SKM-1 (cell line): ENCODE results near the gene ATAD5.
A peak's percentile ranks its signal among the peaks of the same experiment; 100 is the strongest.
"Not testable (repeated sequence)": the region's sequence is repeated elsewhere in the genome, so short reads cannot be mapped to it uniquely, and the experiment has no call there.

Experiments
- DNase-seq: peaks from one replicate; lab custom pipeline; 2025; ENCODE audit not compliant: unreplicated experiment; lab: John Stamatoyannopoulos, UW

Gene ATAD5

GRCh38 chr17:30831663-30832437 lies at the start of gene ATAD5:
ATAD5 (plus strand) TSS chr17:30831966; CDS start chr17:30832348, 382 bp downstream.
- DNase-seq, result peak; percentile 73

GRCh38 chr17:30782206-30782605 lies 49.6 kb upstream of the ATAD5 start:
- no peak for DNase-seq

- no peak for DNase-seq
These were observed 42.8 kb upstream of the ATAD5 start for GRCh38 chr17:30788918-30789317.

DNA sequence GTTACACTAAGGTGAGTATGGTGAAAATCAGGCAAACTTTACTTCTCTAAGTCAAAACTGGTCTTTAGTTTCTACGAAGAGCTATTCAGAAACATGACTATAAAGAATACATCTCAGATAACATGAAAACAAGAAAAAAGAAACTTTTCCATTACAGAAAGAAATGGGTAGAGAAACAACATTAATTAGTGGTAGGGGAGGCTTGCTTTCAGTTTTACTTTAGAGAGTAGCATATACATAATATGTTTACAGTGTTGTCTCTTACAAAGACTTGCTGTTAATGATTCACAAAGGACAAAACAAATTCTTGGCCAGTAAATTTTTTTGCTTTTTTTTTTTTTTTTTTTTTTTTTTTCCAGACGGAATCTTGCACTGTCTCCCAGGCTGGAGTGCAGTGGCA lies 41.5 kb upstream of the ATAD5 start:
- no peak for DNase-seq

DNA sequence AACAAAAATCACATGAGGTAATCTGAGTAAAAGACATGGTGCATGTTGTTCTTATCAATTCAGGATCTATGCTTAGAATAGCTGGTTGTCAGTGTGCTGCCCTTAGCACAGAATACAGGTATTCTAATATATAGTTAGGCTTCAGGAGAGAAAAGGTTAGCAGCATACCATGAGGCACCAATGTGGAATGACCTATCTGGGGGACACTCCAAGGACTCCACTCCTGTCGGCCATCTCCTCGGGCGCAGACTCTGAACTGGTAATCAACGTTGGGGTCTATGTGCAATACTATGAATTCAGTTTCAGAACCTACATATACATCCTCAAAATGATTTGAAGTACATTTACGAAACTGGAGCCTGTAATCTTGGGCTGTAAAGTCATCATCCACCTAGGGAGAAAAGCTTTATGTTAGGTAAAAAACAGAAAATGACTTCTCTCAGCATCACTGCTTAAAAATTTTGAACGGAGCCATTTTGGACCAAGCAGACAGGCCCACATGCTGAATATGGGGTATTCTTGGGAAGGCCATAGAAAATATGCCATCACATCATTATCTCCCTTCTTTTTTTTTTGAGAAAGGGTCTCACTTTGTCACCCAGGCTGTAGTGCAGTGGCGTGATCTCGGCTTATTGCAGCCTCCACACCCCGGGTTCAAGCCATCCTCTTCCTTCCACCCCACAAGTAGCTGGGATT lies 38.3 kb upstream of the ATAD5 start:
- no peak for DNase-seq

GRCh38 chr17:30794372-30794771 lies 37.4 kb upstream of the ATAD5 start:
- no peak for DNase-seq

GRCh38 chr17:30796016-30796415 lies 35.8 kb upstream of the ATAD5 start:
- no peak for DNase-seq

DNA sequence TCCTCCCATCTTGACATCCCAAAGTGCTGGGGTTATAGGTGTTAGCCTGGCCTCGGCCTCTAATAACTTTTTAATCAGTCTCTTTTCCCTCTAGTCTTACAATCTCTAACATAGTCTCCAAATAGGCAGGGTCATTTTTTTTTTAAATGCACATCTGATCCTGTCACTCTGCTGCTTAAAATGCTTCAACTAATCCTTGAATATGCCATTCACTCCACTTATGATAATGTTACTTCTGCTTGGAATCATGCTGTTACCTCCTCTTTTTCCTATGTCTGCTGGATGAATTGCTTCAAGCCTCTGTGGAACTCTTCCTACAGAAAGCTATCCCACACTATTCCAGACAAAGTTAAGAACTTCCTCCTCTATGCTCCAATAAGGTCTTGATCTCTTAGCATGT lies 30.1 kb upstream of the ATAD5 start:
- no peak for DNase-seq

- no peak for DNase-seq
These were observed 25.8 kb upstream of the ATAD5 start for GRCh38 chr17:30805944-30806456.

- DNase-seq, result no peak
These were observed 23.9 kb upstream of the ATAD5 start for GRCh38 chr17:30807896-30808295.

DNA sequence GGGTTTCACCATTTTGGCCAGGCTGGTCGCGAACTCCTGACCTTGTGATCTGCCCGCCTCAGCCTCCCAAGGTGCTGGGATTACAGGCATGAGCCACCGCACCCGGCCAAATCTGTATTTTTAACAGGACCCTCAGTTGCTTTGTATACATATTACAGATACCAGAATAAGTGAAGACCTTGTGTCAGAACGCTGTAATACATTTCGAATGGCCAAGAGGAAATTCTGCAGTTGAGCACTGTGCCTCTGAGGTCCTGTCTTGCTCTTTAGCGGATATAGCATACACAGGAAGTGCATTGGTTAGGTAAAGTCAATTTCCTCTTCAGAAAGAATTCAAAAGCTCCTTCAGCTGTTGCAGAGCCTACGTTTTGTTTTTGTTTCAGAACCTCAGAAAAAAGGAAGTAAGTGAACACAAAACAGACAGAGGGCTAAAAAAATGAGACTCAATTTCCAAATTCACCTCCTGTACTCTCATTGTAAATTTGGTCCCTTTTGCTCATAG lies 22.9 kb upstream of the ATAD5 start:
- peak; percentile 94 for DNase-seq

- no peak for DNase-seq
These were observed 21.9 kb upstream of the ATAD5 start for GRCh38 chr17:30809867-30810266.

GRCh38 chr17:30812218-30813177 lies 19.3 kb upstream of the ATAD5 start:
- DNase-seq, result no peak

DNA sequence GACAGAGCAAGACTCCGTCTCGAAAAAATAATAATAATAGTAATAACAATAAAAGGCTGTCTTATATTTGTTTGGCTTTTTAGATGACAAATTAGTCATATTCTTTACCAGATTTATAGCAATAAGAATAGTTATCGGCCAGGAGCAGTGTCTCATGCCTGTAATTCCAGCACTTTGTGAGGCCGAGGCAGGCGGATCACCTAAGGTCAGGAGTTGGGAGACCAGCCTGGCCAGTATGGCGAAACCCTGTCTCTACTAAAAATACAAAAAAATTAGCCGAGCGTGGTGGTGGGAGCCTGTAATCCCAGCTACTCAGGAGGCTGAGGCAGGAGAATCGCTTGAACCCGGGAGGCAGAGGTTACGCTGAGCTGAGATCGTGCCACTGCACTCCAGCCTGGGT lies 17.5 kb upstream of the ATAD5 start:
- not testable (repeated sequence) for DNase-seq

GRCh38 chr17:30814860-30815259 lies 16.9 kb upstream of the ATAD5 start:
- DNase-seq, result not testable (repeated sequence)

GRCh38 chr17:30816165-30816564 lies 15.6 kb upstream of the ATAD5 start:
- no peak for DNase-seq

DNA sequence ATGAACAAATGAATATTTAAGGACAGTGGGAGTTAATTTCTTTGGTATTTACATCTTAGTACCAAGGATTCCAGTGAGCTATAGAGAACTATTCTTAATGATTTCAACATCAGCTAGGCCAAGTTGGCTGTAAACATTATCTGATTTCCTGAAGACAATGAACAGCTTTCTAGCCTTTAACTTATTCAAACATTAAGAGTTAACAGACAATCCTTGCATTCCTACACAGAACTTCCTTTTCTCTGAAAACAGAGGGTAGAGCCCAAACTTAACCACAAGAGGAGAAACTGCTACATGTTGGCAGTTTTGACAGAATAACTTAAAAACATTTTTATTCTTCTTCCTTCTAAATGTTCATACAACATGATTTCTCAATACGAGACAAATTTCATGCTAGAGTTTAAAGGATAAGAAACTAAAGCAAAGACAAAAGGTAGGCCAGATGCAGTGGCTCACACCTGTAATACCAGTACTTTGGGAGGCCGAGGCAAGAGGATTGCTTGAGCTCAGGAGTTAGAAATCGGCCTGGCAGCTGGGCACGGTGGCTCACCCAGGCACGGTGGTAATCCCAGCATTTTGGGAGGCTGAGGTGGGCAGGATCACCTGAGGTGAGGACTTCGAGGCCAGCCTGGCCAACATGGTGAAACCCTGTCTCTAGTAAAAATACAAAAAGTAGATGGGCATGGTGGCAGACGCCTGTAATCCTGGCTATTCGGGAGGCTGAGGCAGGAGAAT lies 11.6 kb upstream of the ATAD5 start:
- no peak for DNase-seq

- DNase-seq, result no peak
These were observed 9.7 kb upstream of the ATAD5 start for GRCh38 chr17:30821871-30822723.

DNA sequence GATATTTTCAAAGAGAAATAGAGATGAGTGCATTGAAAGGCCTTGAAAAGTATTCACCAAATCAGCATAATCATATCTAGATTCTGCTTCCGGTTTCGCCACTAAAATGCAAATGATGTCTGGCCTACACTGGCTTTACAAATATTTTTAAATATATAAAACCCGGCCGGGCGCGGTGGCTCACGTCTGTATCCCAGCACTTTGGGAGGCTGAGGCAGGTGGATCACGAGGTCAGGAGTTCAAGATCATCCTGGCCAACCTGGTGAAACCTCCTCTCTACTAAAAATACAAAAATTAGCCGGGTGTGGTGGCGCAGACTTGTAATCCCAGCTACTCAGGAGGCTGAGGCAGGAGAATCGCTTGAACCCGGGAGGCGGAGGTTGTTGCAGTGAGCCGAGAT lies 8.8 kb upstream of the ATAD5 start:
- DNase-seq, result not testable (repeated sequence)
